ENCODE measurements around the gene WDR45B. TPM values are rescaled to one million over a fixed set of nuclear protein-coding genes. Genes with fewer than 3 reads are reported as not detected.

The WDR45B gene
- total RNA-seq, 2 experiments from 2014 or later = 74.1 to 74.8 TPM

GRCh38 chr17:82674656-82675475 lies 26.6 kb upstream of the WDR45B start:
- Mint-ChIP-seq H3K27ac (no peak overlapping the region), H3K4me1 (no peaks in the 10 kb centered on the region), H3K4me3 (no peak overlapping the region), H3K9me3 (ENCODE audit: low read depth) (no peaks in the 10 kb centered on the region), H3K36me3 (ENCODE audit: low read depth) (no peaks in the 10 kb centered on the region), H3K27me3 (no peaks in the 10 kb centered on the region)
- POLR2A ChIA-PET = interaction anchor here (0.6 kb wide), 1 partner anchor 15 kb away, joined by 5 read pairs; no protein-coding TSS in a partner anchor
- CTCF ChIA-PET = no interaction called here
- intact Hi-C loops (cut with DNase I, micrococcal nuclease) = no loop called here
- no peak for ATAC-seq
- no peak for DNase-seq

GRCh38 chr17:82670661-82671450 lies 22.6 kb upstream of the WDR45B start:
- CTCF ChIA-PET = no interaction called here
- intact Hi-C loops (cut with DNase I, micrococcal nuclease) = no loop called here
- H3K36me3 Mint-ChIP-seq (ENCODE audit: low read depth) = no peaks in the 10 kb centered on the region

DNA sequence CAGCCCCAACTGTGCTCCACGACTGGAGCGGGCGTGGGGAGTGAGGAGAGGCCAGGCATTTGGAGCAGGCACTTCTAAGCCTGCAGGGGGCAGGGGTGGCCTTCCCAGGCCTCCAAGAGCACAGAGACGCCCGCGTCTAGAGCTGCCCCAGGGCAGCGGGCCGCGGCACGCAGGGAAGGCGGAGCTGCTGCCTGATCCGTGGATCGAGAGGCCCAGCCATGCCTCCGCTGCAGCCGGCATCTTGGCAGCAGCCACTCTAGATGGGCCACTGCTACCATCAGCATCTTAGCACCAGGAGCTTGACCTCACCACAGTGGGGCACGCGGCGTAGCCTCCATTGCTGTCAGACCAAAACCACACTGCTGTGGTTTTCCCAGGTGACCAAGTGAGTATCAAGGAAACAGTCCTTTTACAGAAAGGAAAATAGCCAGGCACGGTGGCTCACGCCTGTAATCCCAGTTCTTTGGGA lies 20.4 kb upstream of the WDR45B start:
- Mint-ChIP-seq H3K4me3 (no peak overlapping the region), H3K9me3 (ENCODE audit: low read depth) (no peaks in the 10 kb centered on the region), H3K27me3 (no peaks in the 10 kb centered on the region), H3K36me3 (ENCODE audit: low read depth) (no peaks in the 10 kb centered on the region), H3K27ac (no peak overlapping the region), H3K4me1 (peaks cover 2% of the 10 kb centered on the region)
- intact Hi-C loops (cut with DNase I, micrococcal nuclease) = loop anchor here (1.0 to 10.0 kb wide), 6 partner anchors 51 to 246 kb away; no protein-coding TSS in a partner anchor
- CTCF ChIA-PET = interaction anchor here (0.6 to 1.9 kb wide), 9 partner anchors 10 to 243 kb away, joined by 3 to 12 read pairs (median 6); no protein-coding TSS in a partner anchor
- peak; percentile 99 for ATAC-seq
- POLR2A ChIA-PET = no interaction called here
- peak; percentile 75 for DNase-seq

More at GRCh38 chr17:82670661-82671450, 22.6 kb upstream of the WDR45B start:
- Mint-ChIP-seq H3K27me3 (no peaks in the 10 kb centered on the region), H3K9me3 (ENCODE audit: low read depth) (no peaks in the 10 kb centered on the region), H3K27ac (no peak overlapping the region), H3K4me3 (no peak overlapping the region), H3K4me1 (peaks cover 2% of the 10 kb centered on the region)
- ATAC-seq (no peak), DNase-seq (no peak)
- POLR2A ChIA-PET = interaction anchor here (0.6 kb wide), 1 partner anchor 144 kb away, joined by 3 read pairs; no protein-coding TSS in a partner anchor

GRCh38 chr17:82668024-82668630 lies 19.9 kb upstream of the WDR45B start:
- POLR2A ChIA-PET = no interaction called here
- intact Hi-C loops (cut with DNase I, micrococcal nuclease) = loop anchor here (1.0 to 10.0 kb wide), 6 partner anchors 51 to 247 kb away; no protein-coding TSS in a partner anchor

GRCh38 chr17:82667668-82668000 lies 19.4 kb upstream of the WDR45B start:
- H3K4me3 Mint-ChIP-seq = no peak overlapping the region

More at GRCh38 chr17:82668024-82668630, 19.9 kb upstream of the WDR45B start:
- CTCF ChIA-PET = interaction anchor here (0.6 to 1.9 kb wide), 10 partner anchors 9 to 246 kb away, joined by 3 to 12 read pairs (median 4); no protein-coding TSS in a partner anchor
- DNase-seq (no peak), ATAC-seq (peak; percentile 31)
- Mint-ChIP-seq H3K4me1 (peaks cover 2% of the 10 kb centered on the region), H3K9me3 (ENCODE audit: low read depth) (no peaks in the 10 kb centered on the region), H3K27me3 (no peaks in the 10 kb centered on the region), H3K36me3 (ENCODE audit: low read depth) (no peaks in the 10 kb centered on the region), H3K27ac (no peak overlapping the region), H3K4me3 (no peak overlapping the region)

DNA sequence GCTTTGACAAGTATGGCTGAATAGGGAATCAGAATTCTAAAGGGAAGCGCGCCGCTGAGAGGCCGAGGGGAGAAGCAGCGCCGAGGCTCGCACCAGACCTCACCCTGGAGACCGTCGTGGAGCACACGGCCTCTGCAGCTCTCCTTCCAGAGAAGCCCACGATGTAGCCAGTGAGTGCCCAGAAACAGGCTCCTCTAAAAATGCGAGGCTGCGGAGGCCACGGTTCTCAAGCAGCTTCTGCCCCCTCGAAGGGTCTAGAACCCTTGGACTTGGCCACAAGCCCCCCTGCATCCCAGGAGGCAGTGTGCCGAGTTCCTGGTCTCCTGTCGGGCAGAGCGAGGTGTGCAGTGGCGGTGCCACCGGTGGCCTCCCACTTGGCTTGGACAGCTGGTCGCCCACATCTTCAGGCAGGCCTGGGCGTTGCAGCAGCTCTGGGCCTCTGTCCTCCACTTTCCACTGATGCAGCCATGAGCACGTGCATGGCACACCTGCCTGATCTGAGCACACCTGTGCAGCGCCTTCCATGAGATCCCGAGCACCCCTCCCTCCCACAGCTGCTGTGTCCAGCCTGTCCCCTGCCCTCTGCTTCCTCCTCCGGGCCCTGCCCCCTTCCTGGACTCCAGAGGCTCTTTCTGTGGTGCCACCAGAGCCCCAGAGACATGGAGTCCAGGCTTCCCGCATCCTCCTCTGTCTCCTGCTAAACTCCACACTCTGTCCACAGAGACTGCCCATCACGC lies 18.9 kb upstream of the WDR45B start:
- H3K9me3 Mint-ChIP-seq (ENCODE audit: low read depth) = no peaks in the 10 kb centered on the region
- no peak overlapping the region for H3K27ac Mint-ChIP-seq
- no peak for DNase-seq
- ATAC-seq = no peak
- CTCF ChIA-PET = interaction anchor here (0.7 kb wide), 1 partner anchor 94 kb away, joined by 3 read pairs; no protein-coding TSS in a partner anchor
- peaks cover 2% of the 10 kb centered on the region for H3K4me1 Mint-ChIP-seq
- no peaks in the 10 kb centered on the region for H3K36me3 Mint-ChIP-seq (ENCODE audit: low read depth)
- H3K4me3 Mint-ChIP-seq = no peak overlapping the region
- intact Hi-C loops (cut with DNase I, micrococcal nuclease) = loop anchor here (5.0 to 10.0 kb wide), 3 partner anchors 50 to 248 kb away; no protein-coding TSS in a partner anchor
- no peaks in the 10 kb centered on the region for H3K27me3 Mint-ChIP-seq
- POLR2A ChIA-PET = no interaction called here

More at GRCh38 chr17:82667668-82668000, 19.4 kb upstream of the WDR45B start:
- ChIA-PET CTCF (interaction anchor here (0.6 to 1.9 kb wide), 3 partner anchors 9 to 100 kb away, joined by 3 to 12 read pairs (median 3); no protein-coding TSS in a partner anchor), POLR2A (no interaction called here)
- Mint-ChIP-seq H3K27me3 (no peaks in the 10 kb centered on the region), H3K9me3 (ENCODE audit: low read depth) (no peaks in the 10 kb centered on the region), H3K27ac (no peak overlapping the region), H3K4me1 (peaks cover 2% of the 10 kb centered on the region), H3K36me3 (ENCODE audit: low read depth) (no peaks in the 10 kb centered on the region)
- ATAC-seq (no peak), DNase-seq (no peak)
- intact Hi-C loops (cut with DNase I, micrococcal nuclease) = loop anchor here (5.0 to 10.0 kb wide), 3 partner anchors 50 to 247 kb away; no protein-coding TSS in a partner anchor

DNA sequence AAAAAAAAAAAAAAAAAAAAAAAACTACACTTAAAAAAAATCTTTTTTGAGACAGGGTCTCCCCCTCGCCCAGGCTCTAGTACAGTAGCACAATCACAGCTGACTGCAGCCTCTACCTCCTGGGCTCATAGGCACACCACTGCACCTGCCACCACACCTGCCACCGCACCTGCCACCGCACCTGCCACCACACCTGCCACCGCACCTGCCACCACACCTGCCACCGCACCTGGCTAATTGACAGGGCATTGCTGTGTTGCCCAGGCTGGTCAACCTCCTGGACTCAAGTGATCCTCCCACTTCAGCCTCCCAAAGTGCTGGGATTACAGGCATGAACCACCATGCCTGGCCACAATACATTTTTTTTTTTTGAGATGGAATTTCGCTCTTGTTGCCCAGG lies 17.6 kb upstream of the WDR45B start:
- no peak for ATAC-seq
- CTCF ChIA-PET = no interaction called here

DNA sequence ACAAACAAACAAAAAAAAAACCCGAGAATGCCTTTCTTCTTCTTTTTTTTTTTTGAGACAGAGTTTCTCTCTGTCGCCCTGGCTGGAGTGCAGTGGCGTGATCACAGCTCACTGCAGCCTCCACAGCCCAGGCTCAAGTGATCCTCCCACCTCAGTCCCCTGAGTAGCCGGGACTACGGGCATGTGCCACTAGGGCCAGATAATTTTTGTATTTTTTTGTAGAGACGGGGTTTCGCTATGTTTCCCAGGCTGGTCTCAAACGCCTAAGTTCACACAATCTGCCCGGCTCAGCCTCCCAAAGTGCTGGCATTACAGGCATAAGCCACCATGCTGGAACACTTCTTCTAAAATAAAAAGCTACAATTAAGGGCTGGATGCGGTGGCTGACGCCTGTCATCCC lies 17.0 kb upstream of the WDR45B start:
- Mint-ChIP-seq H3K36me3 (ENCODE audit: low read depth) (no peaks in the 10 kb centered on the region), H3K4me3 (no peak overlapping the region), H3K27me3 (no peaks in the 10 kb centered on the region), H3K4me1 (peaks cover 2% of the 10 kb centered on the region), H3K27ac (no peak overlapping the region), H3K9me3 (ENCODE audit: low read depth) (no peaks in the 10 kb centered on the region)
- intact Hi-C loops (cut with DNase I, micrococcal nuclease) = loop anchor here (5.0 to 10.0 kb wide), 3 partner anchors 48 to 250 kb away; no protein-coding TSS in a partner anchor
- POLR2A ChIA-PET = interaction anchor here (0.7 kb wide), 1 partner anchor 107 kb away, joined by 3 read pairs; no protein-coding TSS in a partner anchor
- ATAC-seq (no peak), DNase-seq (no peak)
- CTCF ChIA-PET = no interaction called here

More for the DNA sequence above, 17.6 kb upstream of the WDR45B start:
- intact Hi-C loops (cut with DNase I, micrococcal nuclease) = loop anchor here (5.0 to 10.0 kb wide), 3 partner anchors 49 to 249 kb away; no protein-coding TSS in a partner anchor
- Mint-ChIP-seq H3K4me3 (no peak overlapping the region), H3K36me3 (ENCODE audit: low read depth) (no peaks in the 10 kb centered on the region), H3K9me3 (ENCODE audit: low read depth) (no peaks in the 10 kb centered on the region), H3K27ac (no peak overlapping the region), H3K27me3 (no peaks in the 10 kb centered on the region), H3K4me1 (peaks cover 2% of the 10 kb centered on the region)
- POLR2A ChIA-PET = interaction anchor here (0.7 kb wide), 1 partner anchor 106 kb away, joined by 3 read pairs; no protein-coding TSS in a partner anchor
- no peak for DNase-seq

GRCh38 chr17:82664701-82665182 lies 16.5 kb upstream of the WDR45B start:
- Mint-ChIP-seq H3K4me3 (no peak overlapping the region), H3K36me3 (ENCODE audit: low read depth) (no peaks in the 10 kb centered on the region), H3K9me3 (ENCODE audit: low read depth) (no peaks in the 10 kb centered on the region), H3K27me3 (no peaks in the 10 kb centered on the region), H3K27ac (no peak overlapping the region), H3K4me1 (peaks cover 2% of the 10 kb centered on the region)
- ATAC-seq (no peak), DNase-seq (no peak)
- POLR2A ChIA-PET = no interaction called here
- CTCF ChIA-PET = interaction anchor here (0.6 kb wide), 1 partner anchor 110 kb away, joined by 3 read pairs; no protein-coding TSS in a partner anchor
- intact Hi-C loops (cut with DNase I, micrococcal nuclease) = loop anchor here (5.0 to 10.0 kb wide), 3 partner anchors 47 to 250 kb away; no protein-coding TSS in a partner anchor

DNA sequence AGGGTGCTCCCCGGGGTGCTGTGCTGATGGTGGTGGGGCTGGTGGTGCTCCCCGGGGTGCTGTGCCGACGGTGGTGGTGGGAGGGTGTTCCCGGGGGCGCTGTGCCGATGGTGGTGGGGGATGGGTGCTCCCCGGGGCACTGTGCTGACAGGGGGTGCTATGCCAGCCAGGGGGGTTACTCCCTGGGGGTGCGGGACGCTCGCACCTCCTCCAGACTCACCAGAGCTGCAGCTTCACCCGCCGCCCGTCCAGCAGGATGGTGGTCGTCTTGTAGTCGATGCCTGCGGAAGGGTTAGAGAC lies 16.0 kb upstream of the WDR45B start:
- Mint-ChIP-seq H3K36me3 (ENCODE audit: low read depth) (no peaks in the 10 kb centered on the region), H3K9me3 (ENCODE audit: low read depth) (no peaks in the 10 kb centered on the region), H3K27me3 (no peaks in the 10 kb centered on the region), H3K27ac (no peak overlapping the region), H3K4me3 (no peak overlapping the region), H3K4me1 (peaks cover 2% of the 10 kb centered on the region)
- intact Hi-C loops (cut with DNase I, micrococcal nuclease) = loop anchor here in 1 of 2 experiments (10.0 kb wide), 1 partner anchor 251 kb away; no protein-coding TSS in a partner anchor
- DNase-seq = no peak
- ATAC-seq = no peak
- POLR2A ChIA-PET = no interaction called here
- CTCF ChIA-PET = interaction anchor here (0.6 kb wide), 1 partner anchor 111 kb away, joined by 3 read pairs; no protein-coding TSS in a partner anchor

Measured in activated CD4-positive, alpha-beta T cell treated with anti-CD3 and anti-CD28 coated beads for 36 hours (primary cell).